AG04450 (cell line): ENCODE data around the gene MAPRE3. TPM values are rescaled to one million over a fixed set of nuclear protein-coding genes. Genes with fewer than 3 reads are reported as not detected.
A peak's percentile ranks its signal among the peaks of the same experiment; 100 is the strongest.

Experiments
- CTCF ChIA-PET: fragments of 300-600, 350-600 bp; formaldehyde crosslinking; extraction: SDS; loops from one replicate; lab custom pipeline; 2022; ENCODE audit warnings: antibody characterized with exemption, inconsistent platforms; lab: Charles Lee
- POLR2A ChIA-PET: fragments of 350-600 bp; formaldehyde crosslinking; extraction: SDS; loops from one replicate; lab custom pipeline; 2021; ENCODE audit warnings: antibody characterized with exemption, inconsistent platforms; lab: Yijun Ruan, JAX
- DNase-seq: peaks from one replicate; pipeline ENCODE4 v3.0.0-alpha.2; 2011; ENCODE audit warnings: low read depth, low spot score
- H3K27ac ChIP-seq: one replicate; pipeline ENCODE4 v1.5.1; 2012; ENCODE audit warnings: low read depth, low read length, control low read depth
- H3K27me3 ChIP-seq: one replicate; pipeline ENCODE4 v1.6.0; 2012; ENCODE audit warnings: low read length; ENCODE audit not compliant: control insufficient read depth, insufficient read depth
- H3K4me3 ChIP-seq: 2 replicates; pipeline ENCODE4 v1.5.1; 2011; ENCODE audit warnings: mild to moderate bottlenecking, low read depth, low read length, control low read depth
- H3K9me3 ChIP-seq: 2 replicates; pipeline ENCODE4 v1.5.1; 2012; ENCODE audit warnings: low read length; ENCODE audit not compliant: control insufficient read depth, insufficient read depth
- polyA plus RNA-seq: library from polyadenylated mRNA; depleted of rRNA; stranded (reverse); fragments of >200 nt; gene quantifications from 2 replicates; pipeline ENCODE4 v1.2.3, GENCODE V29; 2011
- TF ChIP-seq, protein P1 (sequence below): IDR thresholded peaks from 2 replicates; pipeline ENCODE4 v1.5.1; 2011; ENCODE audit warnings: low read depth, low read length, control low read depth, inconsistent platforms

The MAPRE3 gene
- polyA plus RNA-seq, 1 experiment = 16.8 TPM

DNA sequence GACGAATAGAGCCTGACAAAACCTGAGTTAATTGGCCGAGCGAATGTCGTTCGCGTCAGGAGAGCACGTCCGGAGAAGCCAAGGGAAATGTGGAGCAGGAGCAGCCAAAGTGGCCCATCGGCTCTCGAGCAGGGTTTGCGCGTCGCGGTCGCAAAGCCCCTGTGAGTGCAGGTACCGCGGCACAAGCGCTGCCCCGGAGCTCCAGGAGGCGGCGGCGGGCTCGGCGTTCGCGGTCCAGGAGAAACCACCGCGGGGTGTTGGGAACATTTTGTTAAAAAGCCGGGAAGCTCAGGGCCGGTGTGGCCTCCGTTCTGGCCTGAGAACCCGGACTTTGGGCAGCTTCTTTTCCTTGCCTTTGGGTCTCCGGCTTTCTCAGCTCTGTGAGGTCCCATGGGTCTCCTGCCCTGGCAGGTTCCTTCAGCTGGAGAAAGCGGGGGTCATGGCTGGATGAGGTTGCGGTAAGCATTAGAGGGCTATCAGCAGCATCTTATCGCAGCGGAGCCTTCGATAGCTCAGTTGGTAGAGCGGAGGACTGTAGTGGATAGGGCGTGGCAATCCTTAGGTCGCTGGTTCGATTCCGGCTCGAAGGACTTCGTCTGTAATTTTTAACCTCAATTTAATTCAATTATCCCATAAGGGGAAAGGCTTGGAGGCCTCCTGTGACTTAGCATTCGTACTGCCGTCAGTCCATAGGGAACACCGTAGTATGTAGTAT is 80.0 kb downstream of the MAPRE3 start:
- no peaks in the 10 kb centered on the region; the same call in 1 of the 2 replicates for H3K9me3 ChIP-seq
- ChIA-PET POLR2A (interaction anchor here (0.8 to 7.6 kb wide), 15 partner anchors 9 to 265 kb away, joined by 3 to 53 read pairs (median 4); partner anchors contain the start of genes EMILIN1, KHK, OST4 and PREB), CTCF (interaction anchor here (0.9 to 1.2 kb wide), 5 partner anchors 31 to 204 kb away, joined by 3 to 9 read pairs (median 5); partner anchors contain the start of gene KHK)
- TF ChIP-seq, protein P1, sequence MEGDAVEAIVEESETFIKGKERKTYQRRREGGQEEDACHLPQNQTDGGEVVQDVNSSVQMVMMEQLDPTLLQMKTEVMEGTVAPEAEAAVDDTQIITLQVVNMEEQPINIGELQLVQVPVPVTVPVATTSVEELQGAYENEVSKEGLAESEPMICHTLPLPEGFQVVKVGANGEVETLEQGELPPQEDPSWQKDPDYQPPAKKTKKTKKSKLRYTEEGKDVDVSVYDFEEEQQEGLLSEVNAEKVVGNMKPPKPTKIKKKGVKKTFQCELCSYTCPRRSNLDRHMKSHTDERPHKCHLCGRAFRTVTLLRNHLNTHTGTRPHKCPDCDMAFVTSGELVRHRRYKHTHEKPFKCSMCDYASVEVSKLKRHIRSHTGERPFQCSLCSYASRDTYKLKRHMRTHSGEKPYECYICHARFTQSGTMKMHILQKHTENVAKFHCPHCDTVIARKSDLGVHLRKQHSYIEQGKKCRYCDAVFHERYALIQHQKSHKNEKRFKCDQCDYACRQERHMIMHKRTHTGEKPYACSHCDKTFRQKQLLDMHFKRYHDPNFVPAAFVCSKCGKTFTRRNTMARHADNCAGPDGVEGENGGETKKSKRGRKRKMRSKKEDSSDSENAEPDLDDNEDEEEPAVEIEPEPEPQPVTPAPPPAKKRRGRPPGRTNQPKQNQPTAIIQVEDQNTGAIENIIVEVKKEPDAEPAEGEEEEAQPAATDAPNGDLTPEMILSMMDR = peak; percentile 57
- peak overlapping the region; percentile 93 for H3K4me3 ChIP-seq
- no peaks in the 10 kb centered on the region for H3K27me3 ChIP-seq
- peak; percentile 95 for DNase-seq
- peak overlapping the region; percentile 70 for H3K27ac ChIP-seq

DNA sequence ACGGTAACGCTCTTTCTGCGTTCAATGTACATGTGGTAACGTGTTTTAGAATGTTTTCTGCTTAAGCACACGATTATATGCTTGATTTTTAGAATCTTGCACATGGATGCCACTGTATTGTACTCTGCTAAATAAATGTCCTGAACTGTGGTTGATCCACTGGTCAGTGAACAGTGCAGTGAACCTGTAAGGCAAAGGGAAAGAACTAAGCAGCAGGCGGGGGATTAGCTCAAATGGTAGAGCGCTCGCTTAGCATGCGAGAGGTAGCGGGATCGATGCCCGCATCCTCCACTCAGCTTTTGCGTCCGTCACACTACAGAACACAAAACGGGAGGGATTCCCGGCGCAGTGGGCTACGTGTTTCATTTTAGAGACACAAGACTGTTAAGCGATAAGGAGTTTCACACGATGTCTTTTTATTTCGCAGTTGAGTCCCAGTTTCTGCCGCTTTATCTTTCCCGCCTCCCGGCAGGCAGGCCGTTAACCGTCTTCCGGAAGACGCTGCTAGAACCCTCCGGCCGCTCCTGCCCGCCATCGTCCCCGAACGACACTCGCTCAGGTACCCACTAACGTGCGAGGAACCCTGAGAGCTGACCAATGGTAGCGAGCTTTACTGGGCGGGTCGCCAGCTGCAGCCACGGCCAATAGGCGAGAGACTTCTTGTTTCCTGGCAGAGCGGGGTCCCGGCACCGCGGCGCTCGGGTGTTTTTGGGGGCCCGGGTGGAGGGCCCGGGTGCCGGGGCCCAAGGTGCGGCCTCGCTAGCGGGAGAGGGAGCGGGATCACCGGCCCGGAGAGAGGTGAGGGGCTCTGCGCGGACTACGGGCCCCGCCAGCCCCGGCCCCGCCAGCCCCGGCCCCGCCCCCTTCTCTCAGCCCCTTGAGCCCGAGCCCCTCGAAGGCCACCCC is 80.8 kb downstream of the MAPRE3 start, which contains the start of gene AGBL5:
AGBL5 (plus strand) TSS at position 673 of the 906 bp plus-strand sequence. CDS start 1,291 bp downstream, outside the sequence.
- POLR2A ChIA-PET = interaction anchor here (0.6 to 7.6 kb wide), 15 partner anchors 8 to 179 kb away, joined by 3 to 53 read pairs (median 5); partner anchors contain the start of genes EMILIN1, KHK, OST4 and PREB

DNA sequence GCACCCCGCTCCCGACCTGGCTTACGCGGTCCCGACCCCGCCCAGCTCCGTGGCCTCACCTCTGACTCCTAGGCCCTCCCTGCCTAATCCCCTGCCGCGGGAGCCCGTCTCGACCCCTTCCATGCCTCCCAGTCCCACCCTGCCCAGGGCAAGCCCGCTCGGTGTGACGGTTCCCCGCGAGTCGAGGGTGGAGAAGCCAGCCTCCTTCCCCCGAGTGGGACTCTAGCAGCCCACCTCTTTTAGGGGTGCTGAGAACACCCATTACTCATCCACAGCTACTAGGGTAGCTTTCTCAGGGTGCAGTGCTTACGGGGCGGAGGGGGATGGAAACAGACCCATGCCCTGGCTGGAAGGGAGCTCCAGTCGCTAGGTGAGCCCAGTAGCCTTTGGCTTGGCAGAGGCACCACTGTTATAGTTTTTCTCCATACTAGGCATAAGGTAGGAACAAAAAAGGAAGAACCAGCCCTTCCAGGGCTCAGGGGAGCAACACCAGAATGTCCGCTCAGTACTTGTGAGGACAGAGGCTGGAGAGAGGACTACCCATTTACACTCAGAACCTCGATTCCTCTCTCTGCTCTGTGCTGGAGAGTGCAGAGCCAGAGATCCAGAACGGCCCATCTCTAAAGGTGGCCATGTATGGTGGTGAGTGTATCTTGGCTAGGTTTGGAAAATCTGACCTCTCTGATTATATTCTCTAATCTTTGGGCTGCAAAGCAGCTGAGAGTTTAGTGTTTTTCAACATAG is 81.6 kb downstream of the MAPRE3 start:
- TF ChIP-seq, protein P1 = no peak
- CTCF ChIA-PET = interaction anchor here (0.9 to 1.6 kb wide), 3 partner anchors 21 to 35 kb away, joined by 3 to 4 read pairs (median 4); no protein-coding TSS in a partner anchor
- Histone ChIP-seq H3K9me3 (no peaks in the 10 kb centered on the region; the same call in 1 of the 2 replicates), H3K27me3 (no peaks in the 10 kb centered on the region), H3K27ac (no peak overlapping the region), H3K4me3 (peak overlapping the region; percentile 93)
- no peak for DNase-seq
- POLR2A ChIA-PET = interaction anchor here (0.9 to 7.6 kb wide), 9 partner anchors 10 to 80 kb away, joined by 3 to 53 read pairs (median 7); partner anchors contain the start of genes EMILIN1, KHK and OST4

More for the DNA sequence above, 80.8 kb downstream of the MAPRE3 start, which contains the start of gene AGBL5:
- Histone ChIP-seq H3K27ac (peak within 1 kb of the TSS; percentile 90), H3K4me3 (peak within 1 kb of the TSS; percentile 93), H3K27me3 (no peaks in the 10 kb centered on the region), H3K9me3 (no peaks in the 10 kb centered on the region; the same call in 1 of the 2 replicates)
- TF ChIP-seq, protein P1 = no peak
- CTCF ChIA-PET = interaction anchor here (0.9 to 1.2 kb wide), 7 partner anchors 30 to 205 kb away, joined by 3 to 9 read pairs (median 4); partner anchors contain the start of gene KHK
- DNase-seq = peak; percentile 85

DNA sequence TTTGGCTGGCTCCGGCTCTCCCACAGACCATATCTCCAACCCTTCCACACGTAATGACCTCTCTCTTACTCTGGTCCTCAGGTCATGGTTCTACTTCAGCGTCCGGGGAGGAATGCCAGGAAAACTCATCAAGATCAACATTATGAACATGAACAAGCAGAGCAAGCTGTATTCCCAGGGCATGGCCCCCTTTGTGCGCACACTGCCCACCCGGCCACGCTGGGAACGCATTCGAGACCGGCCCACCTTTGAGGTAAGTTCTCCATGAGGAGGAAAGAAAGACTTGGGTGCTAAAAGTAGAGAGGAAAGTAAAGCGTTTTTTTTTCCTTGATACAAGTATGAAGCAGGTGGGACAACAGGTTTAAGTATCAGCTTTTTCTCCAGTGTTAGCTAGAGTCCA is 82.9 kb downstream of the MAPRE3 start:
- no peak overlapping the region for H3K4me3 ChIP-seq
- no peak overlapping the region for H3K27ac ChIP-seq
- ChIA-PET POLR2A (interaction anchor here (1.5 to 7.6 kb wide), 4 partner anchors 10 to 31 kb away, joined by 4 to 53 read pairs (median 24); partner anchors contain the start of genes EMILIN1, KHK and OST4), CTCF (interaction anchor here (1.6 kb wide), 1 partner anchor 20 kb away, joined by 4 read pairs; no protein-coding TSS in a partner anchor)
- H3K27me3 ChIP-seq = no peaks in the 10 kb centered on the region
- no peak for DNase-seq
- TF ChIP-seq, protein P1 = no peak
- no peaks in the 10 kb centered on the region; the same call in 1 of the 2 replicates for H3K9me3 ChIP-seq
